ENCODE measurements around the gene GPHA2. TPM values are rescaled to one million over a fixed set of nuclear protein-coding genes. Genes with fewer than 3 reads are reported as not detected.

The GPHA2 gene
- total and polyA plus RNA-seq, 2 of the 13 experiments (the other 11 are each of a cell fraction or from before 2014, with no cell fraction given): 13.0 to 19.1 TPM

GRCh38 chr11:64916775-64917662 is 18.7 kb downstream of the GPHA2 start, which contains the start of gene ATG2A (continued):
- TF ChIP-seq RBM22 (optimal IDR thresholded peaks at IDR 0.05; ENCODE audit: low read length): no peak
- no peak for TF ChIP-seq NR1H2 (CRISPR knock-in tag; IDR thresholded peaks at IDR 0.05; ENCODE audit: borderline replicate concordance, low read depth)
- peak; percentile 41; the same call in 1 of the 2 replicates for TF ChIP-seq GMEB2 (CRISPR knock-in tag; IDR thresholded peaks at IDR 0.05; ENCODE audit: low read depth)
- peak in 1 of 2 experiments; percentile 79; a peak in 1 of 4 replicates for TF ChIP-seq KLF16 (CRISPR knock-in tag; IDR thresholded peaks at IDR 0.05)
- no peak for TF ChIP-seq AKAP8 (CRISPR knock-in tag; IDR thresholded peaks at IDR 0.05)
- no peak; the same call in 1 of the 2 replicates for TF ChIP-seq MIER3 (CRISPR knock-in tag; IDR thresholded peaks at IDR 0.05; ENCODE audit: borderline replicate concordance)
- no peak for TF ChIP-seq ATF7 (IDR thresholded peaks at IDR 0.05)
- no peak for TF ChIP-seq ATF7 (CRISPR knock-in tag; IDR thresholded peaks at IDR 0.05)
- TF ChIP-seq ZNF296 (CRISPR knock-in tag; conservative IDR thresholded peaks at IDR 0.05): no peak
- TF ChIP-seq ZNF724P (CRISPR knock-in tag; IDR thresholded peaks at IDR 0.05; ENCODE audit: borderline replicate concordance): no peak
- peak; percentile 80; the same call in 1 of the 2 replicates for TF ChIP-seq GMEB1 (CRISPR knock-in tag; IDR thresholded peaks at IDR 0.05; ENCODE audit: borderline replicate concordance)
- no peak for TF ChIP-seq ZNF33A (CRISPR knock-in tag; IDR thresholded peaks at IDR 0.05; ENCODE audit: borderline replicate concordance)
- no peak for TF ChIP-seq ZNF879 (CRISPR knock-in tag; IDR thresholded peaks at IDR 0.05)
- peak; percentile 99 for TF ChIP-seq ZNF276 (CRISPR knock-in tag; IDR thresholded peaks at IDR 0.05; ENCODE audit: low read depth)
- peak; percentile 45; the same call in 1 of the 2 replicates for TF ChIP-seq ZNF788 (CRISPR knock-in tag; IDR thresholded peaks at IDR 0.05; ENCODE audit: borderline replicate concordance)
- TF ChIP-seq ZSCAN29 (CRISPR knock-in tag; conservative IDR thresholded peaks at IDR 0.05): no peak
- TF ChIP-seq SRF (IDR thresholded peaks at IDR 0.05; ENCODE audit: low read depth, low read length): no peak
- no peak for TF ChIP-seq RERE (CRISPR knock-in tag; IDR thresholded peaks at IDR 0.05; ENCODE audit: low read depth)

Data from HepG2 (cell line).